NCI-H187 (cell line): ENCODE data around the gene MRPL53.
A peak's percentile ranks its signal among the peaks of the same experiment; 100 is the strongest.
"Not testable (repeated sequence)": the region's sequence is repeated elsewhere in the genome, so short reads cannot be mapped to it uniquely, and the experiment has no call there.

ENCODE experiments used
- DNase-seq, 2 experiments: peaks; one replicate each; lab custom pipeline; 2025; lab: John Stamatoyannopoulos, UW

Gene MRPL53

DNA sequence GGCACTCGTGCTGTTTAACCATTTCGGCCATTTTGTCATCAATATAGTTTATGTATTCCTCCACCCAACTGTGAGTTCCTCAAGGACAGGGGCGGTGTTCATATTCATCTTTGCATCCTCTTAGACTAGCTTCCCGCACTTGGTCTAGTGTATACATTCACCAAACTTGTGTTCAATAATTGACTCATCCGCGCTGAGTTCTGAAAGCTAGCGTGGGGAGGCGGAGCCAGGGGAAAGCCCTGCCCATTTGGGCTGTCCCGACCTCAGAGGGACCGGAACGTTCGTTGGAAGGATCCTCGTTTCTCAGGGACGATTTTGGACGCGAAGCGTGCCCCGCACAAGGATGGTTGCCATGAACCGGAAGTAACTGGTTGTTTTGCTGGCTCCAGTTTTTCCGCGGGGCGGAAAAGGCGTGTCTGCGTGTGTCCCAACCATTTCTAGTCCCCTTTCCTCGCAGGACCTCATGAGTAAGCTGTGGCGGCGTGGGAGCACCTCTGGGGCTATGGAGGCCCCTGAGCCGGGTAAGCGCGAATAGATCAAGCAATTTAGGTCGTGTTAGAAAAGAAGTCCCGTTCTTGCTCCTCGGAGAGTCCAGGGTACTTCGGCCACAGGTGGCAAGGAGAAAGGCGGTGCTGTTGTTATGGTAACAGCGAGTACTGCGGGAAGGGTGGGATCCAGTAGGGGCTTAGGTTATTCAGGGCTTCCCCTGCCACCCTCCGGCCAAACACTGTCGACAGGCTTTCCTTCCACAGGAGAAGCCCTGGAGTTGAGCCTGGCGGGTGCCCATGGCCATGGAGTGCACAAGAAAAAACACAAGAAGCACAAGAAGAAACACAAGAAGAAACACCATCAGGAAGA lies 17.6 kb downstream of the MRPL53 start, which contains the start of gene INO80B:
TSS of gene INO80B (plus strand) at position 434 of the 858 bp plus-strand sequence. CDS start at position 464, 30 bp downstream.
- DNase-seq = peak; percentile 75 to 82

DNA sequence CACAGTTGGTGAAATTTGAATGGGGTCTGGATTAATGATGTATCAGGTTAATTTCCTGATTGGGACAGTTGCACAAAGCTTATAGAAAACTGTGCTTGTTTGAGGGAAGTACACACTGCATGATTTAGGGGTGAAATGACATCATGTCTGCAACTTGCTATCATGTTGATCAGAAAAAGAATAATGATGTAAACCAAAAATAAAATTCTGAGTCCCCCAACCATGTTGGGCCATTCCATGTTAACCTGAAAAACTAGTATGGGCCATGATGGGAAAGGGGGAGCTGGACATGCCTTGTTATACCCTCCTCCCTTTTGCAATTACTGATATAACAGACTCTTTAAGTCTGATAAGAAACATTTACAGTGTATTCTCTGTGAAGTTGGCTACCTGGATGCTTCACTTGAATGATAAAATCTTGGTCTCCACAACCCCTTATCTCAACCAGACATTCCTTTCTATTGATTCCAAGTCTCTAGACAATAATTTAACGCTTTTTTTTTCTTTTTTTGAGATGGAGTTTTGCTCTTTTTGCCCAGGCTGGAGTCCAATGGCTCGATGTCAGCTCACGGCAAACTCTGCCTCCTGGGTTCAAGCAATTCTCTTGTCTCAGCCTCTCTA lies 21.8 kb downstream of the MRPL53 start:
- DNase-seq = no peak

DNA sequence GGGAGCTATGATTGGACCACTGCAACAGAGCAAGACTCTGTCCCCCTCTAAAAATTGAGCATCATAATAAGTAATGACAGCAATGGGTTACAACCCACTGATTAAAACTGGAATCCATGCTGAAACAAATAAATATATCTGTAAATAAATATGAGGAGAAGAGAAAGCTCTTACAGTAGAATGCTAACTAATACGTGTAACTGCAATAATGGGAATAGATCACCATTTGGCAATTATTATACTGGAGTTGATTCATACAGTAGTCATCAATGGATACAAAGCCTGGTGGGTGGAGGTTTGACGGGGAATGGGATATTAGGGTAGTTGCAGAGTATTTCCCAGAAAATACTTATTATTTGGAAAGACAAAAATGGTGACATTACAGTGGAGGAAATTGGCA lies 23.7 kb downstream of the MRPL53 start:
- no peak for DNase-seq

DNA sequence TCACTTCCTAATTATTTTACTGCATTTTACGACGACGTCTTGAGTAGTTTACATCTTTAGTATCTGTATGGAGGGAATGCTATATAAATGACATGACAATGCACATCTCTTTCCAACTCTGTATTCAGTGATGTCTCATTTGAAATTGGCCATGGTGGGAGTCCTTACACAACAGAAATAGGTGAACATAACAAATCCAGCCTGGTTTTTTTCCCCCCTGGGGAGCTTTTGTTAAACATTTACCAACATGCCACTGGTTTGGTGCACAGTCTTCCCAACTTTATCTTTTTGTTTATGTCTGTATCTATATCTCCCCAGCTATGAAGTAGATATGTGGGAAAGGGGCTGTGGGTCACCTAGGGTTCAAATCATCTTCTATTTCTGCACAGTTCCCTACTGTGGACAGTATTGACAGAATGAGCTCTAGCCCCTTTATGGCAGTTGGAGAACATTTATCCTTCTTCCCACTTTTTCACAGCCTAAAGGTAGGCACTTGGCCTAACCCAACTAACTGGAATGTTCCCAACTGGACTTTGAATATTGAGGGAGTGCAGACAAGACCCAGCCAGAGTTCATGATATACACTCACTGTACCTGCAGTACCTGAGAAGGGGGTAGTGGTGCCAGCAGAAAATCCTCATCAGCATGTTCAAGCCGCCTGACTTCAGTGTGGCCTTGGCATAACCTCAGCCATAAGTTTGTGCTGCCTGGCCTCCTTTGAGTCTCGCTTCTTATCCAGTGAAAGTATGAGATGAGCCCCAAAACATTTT lies 25.1 kb downstream of the MRPL53 start:
- no peak for DNase-seq

DNA sequence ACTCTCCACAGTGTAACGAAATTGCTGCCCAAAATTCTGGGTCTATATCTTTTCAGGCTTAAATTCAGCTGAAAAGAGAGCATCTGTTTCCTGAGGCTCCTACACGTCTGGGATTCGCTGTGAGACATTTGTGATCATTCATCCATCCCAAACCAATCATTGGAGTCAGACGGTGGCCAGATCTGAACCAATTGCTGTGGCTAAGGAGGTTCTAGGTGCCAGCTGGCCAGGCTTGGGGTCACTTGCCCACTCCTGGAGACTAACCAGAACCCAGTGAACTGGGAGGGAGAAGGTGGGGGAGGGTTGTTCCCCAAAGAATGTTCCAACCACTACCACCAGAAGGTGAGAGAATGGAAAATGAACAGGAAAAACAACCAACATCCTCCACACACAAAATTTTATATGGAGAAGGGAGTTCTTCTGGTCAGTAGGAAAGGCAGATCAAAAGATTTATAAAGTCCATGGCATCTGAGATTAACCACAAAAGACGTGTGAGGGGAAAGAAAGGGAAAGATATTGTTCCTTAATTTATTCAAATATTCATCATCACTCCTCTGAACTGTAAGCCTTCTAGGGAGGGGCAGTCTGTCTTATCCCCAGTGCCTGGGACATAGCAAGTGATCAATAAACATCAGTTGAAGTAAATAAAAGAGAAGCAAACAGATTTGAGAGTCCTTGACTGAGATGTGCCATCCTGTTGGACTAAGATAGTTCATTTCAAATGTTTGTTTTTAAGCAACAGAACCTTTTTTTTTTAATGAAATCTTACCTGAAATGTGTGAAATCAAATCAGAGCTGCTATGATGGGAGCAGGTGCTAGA lies 27.8 kb downstream of the MRPL53 start:
- DNase-seq = no peak

DNA sequence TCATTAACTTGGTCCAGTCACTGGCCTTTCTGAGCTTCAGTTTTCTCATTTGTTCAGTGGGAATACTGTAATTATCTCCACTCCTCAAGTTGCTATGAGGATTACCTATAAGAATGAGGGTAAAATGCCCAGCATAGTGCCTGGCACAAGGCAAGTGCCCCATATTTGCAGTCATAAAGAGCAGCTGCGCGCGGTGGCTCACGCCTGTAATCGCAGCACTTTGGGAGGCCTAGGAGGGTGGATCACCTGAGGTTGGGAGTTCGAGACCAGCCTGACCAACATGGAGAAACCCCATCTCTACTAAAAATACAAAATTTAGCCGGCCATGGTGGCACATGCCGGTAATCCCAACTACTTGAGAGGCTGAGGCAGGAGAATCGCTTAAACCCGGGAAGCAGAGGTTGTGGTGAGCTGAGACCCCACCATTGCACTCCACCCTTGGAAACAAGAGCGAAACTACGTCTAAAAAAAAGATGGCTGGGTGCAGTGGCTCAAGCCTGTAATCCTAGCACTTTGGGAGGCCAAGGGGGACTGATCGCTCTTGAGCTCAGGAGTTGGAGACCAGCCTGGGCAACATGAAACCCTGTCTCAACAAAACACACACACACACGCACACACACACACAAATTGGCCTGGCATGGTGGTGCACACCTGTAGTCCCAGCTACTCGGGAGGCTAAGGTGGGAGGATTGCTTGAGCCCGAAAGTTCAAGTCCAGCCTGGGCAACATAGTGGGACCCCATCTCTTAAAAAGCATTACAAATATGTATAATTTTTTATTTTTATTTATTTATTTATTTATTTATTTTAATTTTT lies 29.8 kb downstream of the MRPL53 start:
- DNase-seq = not testable (repeated sequence)

DNA sequence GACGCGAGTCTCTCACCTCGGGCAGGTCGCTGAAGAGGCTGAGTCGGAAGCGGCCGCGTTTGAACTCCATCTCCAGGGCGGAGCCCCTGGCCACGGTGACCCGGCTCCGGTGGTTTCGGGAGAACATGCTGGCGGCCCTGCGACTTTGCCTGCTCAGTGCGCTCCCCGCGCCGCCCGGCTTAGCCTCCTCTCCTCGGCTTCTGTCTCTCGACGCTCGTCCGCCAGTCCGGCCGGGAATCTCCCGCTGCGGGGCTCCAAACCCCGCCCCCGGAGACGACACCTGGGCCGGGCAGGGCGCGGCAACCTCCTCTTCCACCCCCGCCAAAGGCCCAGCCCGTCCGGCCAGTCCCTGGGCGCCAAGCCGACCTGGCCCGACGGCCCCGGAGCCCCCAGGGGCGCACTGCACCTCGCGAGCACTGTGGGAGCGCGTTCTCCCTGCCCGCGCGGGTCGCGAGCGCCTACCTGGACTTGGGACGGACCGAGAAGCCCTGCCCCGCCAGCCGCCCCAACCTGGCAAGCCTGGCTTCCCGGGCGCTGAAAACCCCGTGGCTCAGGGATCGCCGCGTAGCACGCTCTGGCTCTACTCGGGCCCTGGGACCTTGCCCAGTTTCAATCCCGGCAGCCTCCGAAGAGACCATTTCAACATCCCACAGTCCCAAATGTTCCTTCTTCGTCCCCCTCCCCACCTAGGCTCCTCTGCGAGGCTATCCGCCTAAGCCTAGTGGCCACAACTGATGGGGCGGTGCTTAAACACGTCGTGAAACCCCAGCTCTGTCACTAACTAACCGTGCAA lies 30.6 kb downstream of the MRPL53 start, which contains the start of gene RTKN:
TSS of gene RTKN (minus strand) at position 248 of the 793 bp plus-strand sequence. CDS start at position 127, 121 bp downstream.
- no peak for DNase-seq

DNA sequence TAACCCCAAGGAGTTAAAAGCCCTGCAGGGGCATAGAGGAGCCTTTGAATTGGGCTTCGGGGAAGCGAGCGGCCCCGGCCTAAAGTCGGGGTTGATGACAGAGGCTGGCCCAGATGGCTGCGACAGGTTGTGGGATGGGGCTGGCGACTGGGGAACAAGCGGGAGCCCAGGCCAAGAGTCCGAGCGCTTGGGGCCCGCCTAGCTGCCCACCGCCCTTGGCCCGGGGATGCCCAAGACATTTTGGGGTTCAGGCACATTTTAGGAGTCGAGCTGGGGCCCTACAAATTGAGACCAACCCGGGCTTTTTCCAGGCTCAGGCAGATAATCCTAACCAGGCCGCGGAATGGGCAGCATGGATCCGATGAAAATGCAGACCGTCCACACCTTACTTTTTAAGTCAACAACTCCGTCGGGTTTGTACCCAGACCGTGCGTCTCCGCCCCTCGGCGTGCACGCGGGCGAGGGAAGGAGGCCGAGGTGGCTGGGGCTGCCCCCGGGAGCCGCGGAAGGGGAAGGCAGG lies 31.2 kb downstream of the MRPL53 start:
- DNase-seq = no peak

DNA sequence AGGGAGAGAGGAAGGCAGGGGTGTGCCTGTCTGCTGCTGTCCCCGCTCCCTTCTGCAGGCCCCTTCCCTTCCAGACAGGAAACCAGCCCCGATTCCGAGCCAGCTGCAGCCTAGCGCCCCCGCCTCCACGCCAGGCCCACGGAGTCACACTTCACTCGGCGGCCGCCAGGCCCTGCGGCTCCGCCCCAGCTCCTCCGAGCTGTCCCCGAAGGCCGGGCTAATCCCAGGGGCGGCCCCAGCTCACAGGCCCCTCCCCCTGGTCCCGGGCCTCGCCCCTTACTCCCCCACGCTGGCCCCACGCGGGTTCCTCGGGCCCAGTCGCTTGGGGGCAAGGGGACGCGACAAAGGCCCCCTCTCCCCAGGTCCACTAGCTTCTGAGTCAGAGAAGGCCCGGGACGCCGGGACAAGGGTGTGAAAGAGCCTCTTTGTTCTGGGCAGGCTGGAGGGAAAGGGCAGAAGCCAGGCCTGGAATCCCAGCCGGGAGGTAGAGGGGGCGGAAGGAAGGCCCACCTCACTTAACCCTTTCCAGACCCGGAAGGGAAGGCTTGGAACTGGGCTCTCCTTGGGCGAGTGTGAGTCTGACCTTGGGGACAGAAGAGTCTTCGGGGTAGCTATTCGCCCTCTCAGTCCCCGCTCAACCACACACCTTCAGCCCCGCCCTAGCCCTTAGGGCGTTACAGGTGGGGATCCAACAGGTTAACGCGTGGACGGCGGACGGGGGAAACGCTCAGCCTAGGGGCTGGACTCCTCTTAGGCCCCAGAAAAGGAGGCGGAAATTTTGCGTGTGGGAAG lies 31.9 kb downstream of the MRPL53 start:
- no peak for DNase-seq

DNA sequence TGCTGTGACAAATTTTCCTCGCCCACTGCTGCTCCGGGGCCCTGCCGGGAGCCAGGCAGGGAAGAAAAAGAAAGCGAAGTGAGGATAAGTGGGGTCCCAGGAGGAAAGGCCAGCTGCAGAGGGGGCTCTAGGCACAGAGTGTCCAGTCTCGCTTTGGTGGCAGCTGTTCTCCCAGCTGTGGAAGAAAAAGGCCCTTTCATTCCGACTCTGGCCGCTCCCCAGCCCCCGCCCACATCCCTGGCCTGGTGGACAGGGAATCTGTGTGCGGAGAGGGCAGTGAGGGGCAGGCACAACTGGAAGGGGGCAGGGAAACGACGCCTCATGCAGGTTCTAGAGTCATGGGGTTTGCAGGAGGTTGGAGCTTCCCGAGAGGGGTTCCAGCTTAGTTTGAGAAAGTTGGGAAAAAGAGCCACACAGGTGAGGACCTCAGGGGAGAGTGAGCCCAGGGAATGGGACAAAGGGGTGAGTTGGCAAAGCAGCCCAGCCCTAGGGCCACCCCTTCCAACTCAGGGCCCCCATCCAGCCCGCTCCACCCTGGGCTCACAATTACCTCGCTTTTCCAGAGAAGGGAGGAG lies 32.6 kb downstream of the MRPL53 start:
- no peak for DNase-seq

DNA sequence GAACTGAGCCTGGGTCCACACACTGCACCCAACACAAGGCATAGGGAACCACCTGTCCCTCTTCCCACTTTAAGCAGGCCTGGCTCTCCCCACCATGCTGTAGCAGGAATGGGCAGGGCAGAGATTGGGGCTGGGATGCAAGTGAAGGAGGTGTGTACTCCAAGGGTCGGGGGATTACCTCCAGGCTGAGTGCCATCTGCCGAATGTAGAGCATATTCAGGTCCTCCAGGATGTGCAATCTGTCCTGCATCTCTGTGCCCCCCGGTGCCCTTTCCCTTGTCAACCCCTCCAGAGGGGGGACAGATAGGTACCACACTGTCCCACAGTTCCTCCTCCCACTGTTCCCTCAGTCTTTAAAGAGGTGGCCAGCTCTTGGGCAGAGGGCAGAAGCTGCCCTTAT lies 33.1 kb downstream of the MRPL53 start:
- no peak for DNase-seq

DNA sequence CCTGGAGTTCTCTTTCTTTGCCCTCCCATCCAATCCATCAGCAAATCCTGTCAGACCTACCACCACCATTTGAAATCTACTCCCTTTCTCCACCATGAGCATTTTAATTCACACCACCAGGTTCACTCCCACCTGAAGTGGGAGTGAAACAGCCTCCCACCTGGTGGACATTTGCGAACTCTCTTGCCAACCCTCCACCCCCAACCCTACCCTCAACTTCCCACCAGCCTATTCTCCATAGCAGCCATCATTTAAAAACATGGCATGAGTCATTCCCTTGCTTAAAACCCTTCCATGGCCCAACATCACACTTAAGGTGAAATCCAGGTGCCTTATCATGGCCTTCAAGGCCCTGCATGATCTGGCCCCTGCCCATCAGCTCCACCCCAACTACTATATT lies 34.2 kb downstream of the MRPL53 start:
- DNase-seq = no peak

DNA sequence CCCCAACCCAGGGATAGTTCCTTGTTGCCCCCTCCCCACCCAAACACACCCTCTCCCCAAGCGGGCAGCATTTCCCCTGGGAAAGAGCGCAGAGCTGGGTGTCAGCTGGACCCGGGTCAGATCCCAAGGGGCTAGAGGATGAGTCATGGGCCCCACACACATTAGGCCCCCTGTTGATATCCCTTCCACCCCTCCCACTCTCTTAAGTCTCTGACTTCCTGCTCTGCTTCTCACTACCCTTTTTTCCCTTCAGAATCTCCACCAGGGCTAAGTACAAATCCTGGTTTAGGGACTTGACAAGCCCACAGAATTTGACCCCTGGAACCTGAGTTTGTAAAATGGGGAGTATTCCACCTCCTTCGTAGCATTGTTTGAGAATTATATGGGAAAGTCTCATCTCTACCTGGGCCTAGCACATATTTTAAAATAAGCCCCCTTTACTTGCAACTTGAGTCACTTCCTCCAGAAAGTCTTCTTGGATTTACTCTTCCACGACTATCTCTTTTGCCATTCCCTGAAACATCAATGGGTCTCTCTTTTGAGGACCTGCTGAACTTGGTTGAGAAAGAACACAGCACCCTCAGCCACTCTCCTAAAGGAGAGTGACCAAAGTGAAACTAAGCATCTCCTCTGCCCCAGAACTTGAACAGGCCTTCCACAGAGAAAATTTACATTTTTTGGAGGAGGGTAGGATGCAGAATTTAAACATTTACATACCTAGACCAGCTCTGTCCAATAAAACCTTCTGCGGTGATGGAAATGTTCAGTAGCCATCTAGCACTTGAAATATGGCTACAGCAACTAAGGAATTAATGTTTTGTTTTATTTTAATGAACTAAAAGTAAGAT lies 35.4 kb downstream of the MRPL53 start:
- DNase-seq = no peak

DNA sequence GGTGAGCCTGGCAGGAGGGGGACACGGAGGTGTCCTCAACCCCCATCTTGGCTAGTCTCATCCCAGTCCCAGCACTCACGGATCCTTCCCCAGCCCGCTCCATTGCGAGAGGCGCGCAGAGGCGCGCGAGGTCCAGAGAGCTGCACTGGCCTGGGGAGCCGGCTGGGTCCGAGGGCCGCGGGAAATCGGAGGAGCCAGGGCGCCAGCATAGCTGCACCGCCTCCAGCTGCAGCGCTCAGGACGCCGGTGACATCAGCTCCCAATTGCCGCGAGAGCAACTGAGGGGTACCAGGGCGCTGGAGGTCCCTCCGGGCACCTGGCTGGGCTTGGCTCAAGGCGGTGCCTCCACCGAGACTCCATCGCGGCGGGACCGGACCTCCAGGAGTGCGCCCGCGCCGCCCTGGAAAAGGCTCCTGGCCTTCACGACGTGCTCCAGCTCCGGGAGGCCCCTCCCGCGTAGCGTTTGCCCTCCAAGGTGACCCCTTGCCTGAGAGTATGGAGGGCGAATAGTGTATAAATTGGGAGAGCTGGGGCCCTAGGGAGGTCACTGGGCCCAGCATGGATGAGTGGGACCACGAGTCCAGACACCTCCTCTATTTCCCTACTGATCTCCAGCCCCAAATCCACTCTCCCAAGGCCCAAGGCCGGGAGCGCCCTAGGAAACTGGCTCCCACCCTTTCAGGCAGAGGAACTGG lies 36.2 kb downstream of the MRPL53 start:
- DNase-seq = no peak

DNA sequence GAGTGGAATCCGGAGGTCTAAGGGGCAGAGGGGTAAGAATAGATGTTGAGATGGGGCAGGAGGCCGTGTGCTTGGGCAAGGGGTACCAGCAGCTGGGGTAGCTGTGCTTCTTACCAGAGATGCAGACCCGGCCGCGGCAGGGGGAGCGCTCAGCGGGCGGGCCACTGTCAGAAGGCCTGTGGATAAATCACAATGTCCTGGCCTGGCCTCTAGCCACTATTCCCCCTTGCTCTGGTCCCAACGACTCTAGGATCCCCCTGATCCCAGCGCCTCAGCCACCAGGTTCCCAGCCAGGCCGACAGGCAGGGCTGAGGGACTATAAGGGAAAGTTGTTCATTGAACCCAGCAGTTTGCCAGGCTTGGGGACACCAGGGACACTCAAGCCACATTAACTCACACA lies 42.0 kb downstream of the MRPL53 start:
- DNase-seq = no peak

DNA sequence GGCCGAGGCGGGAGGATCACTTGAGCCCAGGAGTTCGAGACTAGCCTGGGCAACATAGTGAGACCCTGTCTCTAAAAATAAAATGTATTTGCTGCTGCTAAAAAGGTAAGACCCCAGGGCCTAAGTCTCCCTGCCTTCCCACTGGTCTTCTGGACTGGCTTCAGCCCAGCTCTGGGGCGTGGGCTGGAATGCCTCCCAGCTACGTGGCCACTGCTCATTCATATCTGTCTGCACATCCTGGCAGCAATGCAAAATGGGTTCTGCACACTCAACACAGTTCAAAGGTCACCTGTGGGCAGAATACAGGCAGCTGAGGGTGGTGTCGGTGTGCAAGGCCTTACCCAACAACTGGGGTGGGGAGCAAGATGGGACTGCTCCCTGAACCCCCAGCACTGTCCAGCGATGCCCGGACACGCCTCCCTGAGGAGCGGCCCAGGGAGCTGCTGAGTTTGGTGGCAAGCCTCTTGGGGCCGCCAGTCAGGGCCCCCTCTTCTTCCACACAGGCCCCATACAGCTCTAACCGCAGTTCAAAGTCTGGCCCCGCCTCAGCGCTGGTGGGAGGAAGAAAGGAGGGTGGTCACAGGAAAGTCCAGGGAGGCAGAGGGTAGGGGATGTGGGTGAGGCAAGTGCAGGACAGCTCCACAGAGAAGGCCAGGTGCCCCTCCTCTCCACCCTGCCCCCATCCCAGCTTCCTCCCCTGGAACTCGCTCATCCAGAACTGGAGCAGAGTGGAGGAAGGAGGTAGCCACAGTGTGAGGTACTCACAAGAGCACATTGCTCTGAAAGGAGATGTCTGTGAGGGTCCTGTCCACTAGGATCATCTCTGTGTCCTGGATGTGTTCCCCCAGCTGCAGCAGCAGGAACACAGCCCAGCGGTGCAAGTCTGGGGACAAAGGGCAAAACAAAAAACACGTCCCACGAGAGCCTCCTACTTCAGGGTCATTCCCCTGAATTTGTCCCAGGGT lies 42.7 kb downstream of the MRPL53 start:
- no peak for DNase-seq
